GM12878 (cell line): ENCODE results near the gene DUSP8. TPM values are rescaled to one million over a fixed set of nuclear protein-coding genes. Genes with fewer than 3 reads are reported as not detected.
"Not testable (repeated sequence)": the region's sequence is repeated elsewhere in the genome, so short reads cannot be mapped to it uniquely, and the experiment has no call there.

Experiments
- ATAC-seq: fragments of 200-7000 bp; cut with Tn5 transposase; 3 replicates; pipeline ENCODE4 v1.9.1; 2020; ENCODE audit warnings: mild to moderate bottlenecking, moderate library complexity
- BruUV-seq: library from RNA; stranded (reverse); fragments of 400-500 nt; replicated peaks from 2 replicates; lab custom pipeline; 2021; lab: Mats Ljungman, UMichigan
- CTCF ChIA-PET: fragments of 300-600 bp; sonication (Branson Sonifier 250); formaldehyde crosslinking; extraction: SDS; loops from one replicate; lab custom pipeline; 2021; ENCODE audit warnings: inconsistent platforms; lab: Yijun Ruan, JAX
- POLR2A ChIA-PET: fragments of 350-600 bp; formaldehyde crosslinking; extraction: SDS; loops from one replicate; lab custom pipeline; 2021; ENCODE audit warnings: inconsistent platforms; lab: Charles Lee
- RAD21 ChIA-PET: fragments of 300-600 bp; sonication (Branson Sonifier 250); formaldehyde crosslinking; loops from one replicate; lab custom pipeline; 2023; ENCODE audit warnings: antibody characterized with exemption; ENCODE audit not compliant: unreplicated experiment; lab: Charles Lee
- SMC1A ChIA-PET: fragments of 300-600 bp; sonication (Branson Sonifier 250); formaldehyde crosslinking; loops from one replicate; lab custom pipeline; 2023; ENCODE audit not compliant: unreplicated experiment, uncharacterized antibody; lab: Charles Lee
- DNase-seq: peaks from one replicate; pipeline ENCODE4 v3.0.0-alpha.2; 2011; ENCODE audit warnings: low read depth, low spot score
- FAIRE-seq: peaks from 3 replicates; lab custom pipeline; 2011; peaks lifted over from hg19 to GRCh38; lab: Jason Lieb, UNC
- H2AFZ ChIP-seq: 2 replicates; pipeline ENCODE4 v1.6.0; 2011; ENCODE audit warnings: low read depth, low read length, control low read depth; ENCODE audit not compliant: control insufficient read depth
- H3K27ac ChIP-seq: 2 replicates; pipeline ENCODE4 v1.5.1; 2011; ENCODE audit warnings: control low read depth; ENCODE audit not compliant: control insufficient read depth, insufficient read depth
- H3K27me3 ChIP-seq, 2 experiments: replicated peaks in 1 of 2; 2 replicates each; pipeline versions ENCODE4 v1.6.0 to v1.6.1; 2011; ENCODE audit warnings: low read length in 1 of 2; ENCODE audit not compliant: control insufficient read depth in 2 of 2, insufficient read depth in 2 of 2
- H3K36me3 ChIP-seq, 2 experiments: 2 replicates each; pipeline ENCODE4 v1.5.1; 2011; ENCODE audit warnings: low read length in 1 of 2; ENCODE audit not compliant: control insufficient read depth in 2 of 2, insufficient read depth in 2 of 2
- H3K4me1 ChIP-seq: 2 replicates; pipeline ENCODE4 v1.6.1; 2011; ENCODE audit warnings: mild to moderate bottlenecking, low read length, moderate library complexity, mixed read lengths; ENCODE audit not compliant: control insufficient read depth, insufficient read depth
- H3K4me2 ChIP-seq: 2 replicates; pipeline ENCODE4 v1.6.0; 2011; ENCODE audit warnings: control low read depth; ENCODE audit not compliant: control insufficient read depth, insufficient read depth
- H3K4me3 ChIP-seq: fragments of 200-600 bp; sonication (generic); 2 replicates; pipeline ENCODE4 v1.5.1; 2016
- H3K79me2 ChIP-seq: 2 replicates; pipeline ENCODE4 v1.6.0; 2011; ENCODE audit warnings: low read length; ENCODE audit not compliant: control insufficient read depth, insufficient read depth
- H3K9ac ChIP-seq: 2 replicates; pipeline ENCODE4 v1.8.0; 2011; ENCODE audit warnings: low read length, control low read depth, mixed read lengths; ENCODE audit not compliant: control insufficient read depth, insufficient read depth
- H3K9me3 ChIP-seq: replicated peaks from 3 replicates; pipeline ENCODE4 v1.5.1; 2011; ENCODE audit warnings: mild to moderate bottlenecking, low read length; ENCODE audit not compliant: control insufficient read depth, insufficient read depth
- H4K20me1 ChIP-seq: 2 replicates; pipeline ENCODE4 v1.6.0; 2011; ENCODE audit not compliant: control insufficient read depth, insufficient read depth
- NFYA ChIP-seq: IDR thresholded peaks from 2 replicates; pipeline ENCODE4 v1.6.1; 2011; ENCODE audit warnings: low read depth, mild to moderate bottlenecking, low read length, improper control_type of control experiment, borderline replicate concordance
- PML ChIP-seq: IDR thresholded peaks from 2 replicates; pipeline ENCODE4 v1.6.1; 2012; ENCODE audit warnings: low read length, inconsistent platforms
- ZNF592 ChIP-seq: fragments of 450-650 bp; IDR thresholded peaks from 2 replicates; pipeline ENCODE4 v1.6.1; 2017; ENCODE audit warnings: mild to moderate bottlenecking, moderate library complexity
- WGBS: methylation state at CpG from one replicate; pipeline ENCODE4 v1.1.6; 2016; ENCODE audit warnings: low lambda C conversion rate; ENCODE audit not compliant: insufficient replicate concordance, insufficient coverage; ENCODE audit errors: missing lambda C conversion rate; 5-methylcytosine and 5-hydroxymethylcytosine counted together
- in situ Hi-C: fragments of 300-500 bp; cut with MboI; formaldehyde crosslinking; loops from 9 replicates; pipeline ENCODE4 v1.14.3; 2018; ENCODE audit warnings: mixed read lengths
- intact Hi-C: fragments of 100-400 bp; cut with micrococcal nuclease; formaldehyde crosslinking; loops from one replicate; pipeline ENCODE4 v1.14.2; 2022; ENCODE audit not compliant: unreplicated experiment
- polyA plus RNA-seq, 11 experiments: library from polyadenylated mRNA; depleted of rRNA in 4 of 11; unstranded in 6 of 11; stranded (reverse) in 5 of 11; fragments of >200 nt; fragmentation: Nextera tagmentation in 4 of 11; fragmentation: Illumina TruSeq in 1 of 11; extraction: Ambion mirVana in 4 of 11; extraction: Trizol in 1 of 11; gene quantifications; 1 replicate in 1 of 11; 2 replicates in 10 of 11; pipeline versions ENCODE4 v1.2.1 to v1.2.3, GENCODE V29; 2011 to 2016; ENCODE audit warnings: inconsistent platforms in 2 of 11, missing spikeins in 2 of 11, low read depth in 1 of 11
- total RNA-seq, 4 experiments: library from RNA; depleted of rRNA in 3 of 4; stranded (reverse); fragments of >200 nt in 3 of 4; fragmentation: Illumina TruSeq in 1 of 4; extraction: Trizol in 1 of 4; gene quantifications; 2 replicates each; pipeline versions ENCODE4 v1.2.1 to v1.2.3, GENCODE V29; 2013 to 2021
- TF ChIP-seq, protein P1 (sequence below), 3 experiments: IDR thresholded peaks in 2 of 3; conservative IDR thresholded peaks in 1 of 3; 2 replicates each; pipeline ENCODE4 v1.5.1; 2011; ENCODE audit warnings: low read depth in 3 of 3, low read length in 3 of 3, mild to moderate bottlenecking in 3 of 3, control low read depth in 2 of 3, moderate library complexity in 2 of 3, inconsistent platforms in 1 of 3, mixed read lengths in 1 of 3; ENCODE audit not compliant: control insufficient read depth in 2 of 3, insufficient read depth in 1 of 3; ENCODE audit errors: extremely low read depth in 1 of 3
- TF ChIP-seq, protein P2 (sequence below): IDR thresholded peaks from 2 replicates; pipeline ENCODE4 v1.6.1; 2011; ENCODE audit warnings: borderline replicate concordance, low read depth, mild to moderate bottlenecking, moderate library complexity, low read length; ENCODE audit not compliant: insufficient read depth, poor library complexity, severe bottlenecking

DUSP8 gene
- total and polyA plus RNA-seq, 10 of the 15 experiments (the other 5 are each of a cell fraction or from before 2014, with no cell fraction given) = 0.04 to 1.7 (median 0.26) TPM; not detected in 6

- TF ChIP-seq, protein P1, sequence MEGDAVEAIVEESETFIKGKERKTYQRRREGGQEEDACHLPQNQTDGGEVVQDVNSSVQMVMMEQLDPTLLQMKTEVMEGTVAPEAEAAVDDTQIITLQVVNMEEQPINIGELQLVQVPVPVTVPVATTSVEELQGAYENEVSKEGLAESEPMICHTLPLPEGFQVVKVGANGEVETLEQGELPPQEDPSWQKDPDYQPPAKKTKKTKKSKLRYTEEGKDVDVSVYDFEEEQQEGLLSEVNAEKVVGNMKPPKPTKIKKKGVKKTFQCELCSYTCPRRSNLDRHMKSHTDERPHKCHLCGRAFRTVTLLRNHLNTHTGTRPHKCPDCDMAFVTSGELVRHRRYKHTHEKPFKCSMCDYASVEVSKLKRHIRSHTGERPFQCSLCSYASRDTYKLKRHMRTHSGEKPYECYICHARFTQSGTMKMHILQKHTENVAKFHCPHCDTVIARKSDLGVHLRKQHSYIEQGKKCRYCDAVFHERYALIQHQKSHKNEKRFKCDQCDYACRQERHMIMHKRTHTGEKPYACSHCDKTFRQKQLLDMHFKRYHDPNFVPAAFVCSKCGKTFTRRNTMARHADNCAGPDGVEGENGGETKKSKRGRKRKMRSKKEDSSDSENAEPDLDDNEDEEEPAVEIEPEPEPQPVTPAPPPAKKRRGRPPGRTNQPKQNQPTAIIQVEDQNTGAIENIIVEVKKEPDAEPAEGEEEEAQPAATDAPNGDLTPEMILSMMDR (IDR thresholded peaks at IDR 0.05 in 2 of 3, conservative IDR thresholded peaks at IDR 0.05 in 1 of 3; ENCODE audit: control insufficient read depth in 2 of 3, extremely low read depth in 1 of 3, insufficient read depth in 1 of 3, low read depth in 3 of 3, low read length in 3 of 3) = no peak
- TF ChIP-seq, protein P2, sequence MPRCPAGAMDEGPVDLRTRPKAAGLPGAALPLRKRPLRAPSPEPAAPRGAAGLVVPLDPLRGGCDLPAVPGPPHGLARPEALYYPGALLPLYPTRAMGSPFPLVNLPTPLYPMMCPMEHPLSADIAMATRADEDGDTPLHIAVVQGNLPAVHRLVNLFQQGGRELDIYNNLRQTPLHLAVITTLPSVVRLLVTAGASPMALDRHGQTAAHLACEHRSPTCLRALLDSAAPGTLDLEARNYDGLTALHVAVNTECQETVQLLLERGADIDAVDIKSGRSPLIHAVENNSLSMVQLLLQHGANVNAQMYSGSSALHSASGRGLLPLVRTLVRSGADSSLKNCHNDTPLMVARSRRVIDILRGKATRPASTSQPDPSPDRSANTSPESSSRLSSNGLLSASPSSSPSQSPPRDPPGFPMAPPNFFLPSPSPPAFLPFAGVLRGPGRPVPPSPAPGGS = no peak
- TF ChIP-seq PML (no peak), ZNF592 (no peak), NFYA (no peak)
- TF ChIP-seq, all 136 proteins: peak for 0
These were observed 58.5 kb downstream of the DUSP8 start (continued) for GRCh38 chr11:1513326-1514296.

DNA sequence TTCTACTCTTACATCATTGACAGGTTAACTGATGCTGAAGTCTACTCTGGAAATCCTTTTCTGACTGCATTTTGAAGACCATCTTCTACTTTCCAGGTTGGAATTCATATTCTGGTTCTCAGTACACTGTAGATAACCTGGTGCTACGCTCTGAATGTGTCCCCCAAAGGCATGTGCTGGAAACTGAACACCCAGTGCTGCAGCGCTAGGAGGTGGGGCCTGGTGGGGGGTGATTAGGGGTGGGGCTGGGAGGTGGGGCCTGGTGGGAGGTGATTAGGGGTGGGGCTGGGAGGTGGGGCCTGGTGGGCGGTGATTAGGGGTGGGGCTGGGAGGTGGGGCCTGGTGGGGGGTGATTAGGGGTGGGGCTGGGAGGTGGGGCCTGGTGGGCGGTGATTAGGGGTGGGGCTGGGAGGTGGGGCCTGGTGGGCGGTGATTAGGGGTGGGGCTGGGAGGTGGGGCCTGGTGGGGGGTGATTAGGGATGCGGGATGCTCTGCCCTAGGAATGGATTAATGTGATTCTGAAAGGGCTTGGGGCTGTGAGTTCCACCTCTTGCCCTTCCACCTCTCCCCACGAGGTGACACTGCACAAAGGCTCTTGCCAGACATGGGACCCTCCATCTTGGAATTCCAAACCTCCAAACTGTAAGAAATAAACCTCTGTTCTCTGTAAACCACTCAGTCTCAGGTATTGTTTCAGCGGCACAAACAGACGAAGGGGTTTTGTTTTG lies 59.4 kb downstream of the DUSP8 start:
- H3K27ac ChIP-seq, DNase-seq, H3K36me3 ChIP-seq, intact Hi-C loops, H3K27me3 ChIP-seq, FAIRE-seq, H3K4me3 ChIP-seq, RAD21 ChIA-PET, H3K4me2 ChIP-seq, in situ Hi-C loops, H2AFZ ChIP-seq, H4K20me1 ChIP-seq, POLR2A ChIA-PET, SMC1A ChIA-PET, BruUV-seq, H3K9me3 ChIP-seq, CTCF ChIA-PET, H3K79me2 ChIP-seq, H3K9ac ChIP-seq, H3K4me1 ChIP-seq: not testable (repeated sequence)
- WGBS = 83% methylated on average over 5 of the region's 9 CpGs
- peak; percentile 39; the same call in 1 of the 3 replicates for ATAC-seq
